Neuronal stem cell (in vitro differentiated cells): Measurements from ENCODE around the gene CD52.

ENCODE experiments used
- DNase-seq: peaks from one replicate; pipeline ENCODE4 v3.0.0-alpha.2; 2013; ENCODE audit warnings: low spot score
- H2AFZ ChIP-seq: one replicate; pipeline ENCODE4 v1.6.1; 2013; ENCODE audit warnings: mild to moderate bottlenecking, low read length, inconsistent platforms
- H2AK5ac ChIP-seq: 2 replicates; pipeline ENCODE4 v1.6.1; 2013; ENCODE audit warnings: low read depth, mild to moderate bottlenecking, inconsistent platforms, low read length, moderate library complexity, mixed read lengths
- H2BK120ac ChIP-seq: 2 replicates; pipeline ENCODE4 v1.6.1; 2013; ENCODE audit warnings: low read depth, mild to moderate bottlenecking, inconsistent platforms, low read length, moderate library complexity, mixed read lengths
- H2BK12ac ChIP-seq: one replicate; pipeline ENCODE4 v1.6.1; 2013; ENCODE audit warnings: low read length, inconsistent platforms
- H2BK15ac ChIP-seq: 2 replicates; pipeline ENCODE4 v1.6.1; 2013; ENCODE audit warnings: mild to moderate bottlenecking, low read length, inconsistent platforms, mixed read lengths
- H2BK5ac ChIP-seq: one replicate; pipeline ENCODE4 v1.6.1; 2013; ENCODE audit warnings: inconsistent platforms, mild to moderate bottlenecking, low read length, moderate library complexity
- H3K14ac ChIP-seq: one replicate; pipeline ENCODE4 v1.6.1; 2013; ENCODE audit warnings: low read length, inconsistent platforms
- H3K18ac ChIP-seq: 2 replicates; pipeline ENCODE4 v1.6.1; 2013; ENCODE audit warnings: low read length, inconsistent platforms
- H3K23ac ChIP-seq: 2 replicates; pipeline ENCODE4 v1.6.1; 2013; ENCODE audit warnings: low read depth, mild to moderate bottlenecking, mixed read lengths, low read length, inconsistent platforms; ENCODE audit not compliant: poor library complexity
- H3K27ac ChIP-seq: replicated peaks from 3 replicates; pipeline ENCODE4 v1.5.1; 2013; ENCODE audit warnings: low read length, inconsistent platforms
- H3K27me3 ChIP-seq, 3 experiments: 2 replicates each; pipeline ENCODE4 v1.6.1; 2013; ENCODE audit warnings: low read length in 3 of 3, mild to moderate bottlenecking in 2 of 3, inconsistent platforms in 1 of 3, low read depth in 1 of 3, mixed read lengths in 1 of 3, moderate library complexity in 1 of 3; ENCODE audit not compliant: control insufficient read depth in 3 of 3, insufficient read depth in 3 of 3
- H3K36me3 ChIP-seq, 2 donors: replicated peaks in 1 of 2; 2 replicates each; pipeline ENCODE4 v1.6.1; 2013; ENCODE audit warnings: low read length in 2 of 2; ENCODE audit not compliant: control insufficient read depth in 2 of 2, insufficient read depth in 2 of 2
- H3K4ac ChIP-seq: 2 replicates; pipeline ENCODE4 v1.6.1; 2013; ENCODE audit warnings: inconsistent platforms, mild to moderate bottlenecking, low read length, moderate library complexity
- H3K4me1 ChIP-seq, 2 donors: 1 replicate in 1 of 2; 2 replicates in 1 of 2; pipeline ENCODE4 v1.6.1; 2013; ENCODE audit warnings: low read length in 2 of 2, low read depth in 1 of 2; ENCODE audit not compliant: control insufficient read depth in 2 of 2, insufficient read depth in 1 of 2
- H3K4me2 ChIP-seq: one replicate; pipeline ENCODE4 v1.6.1; 2013; ENCODE audit warnings: mild to moderate bottlenecking, low read length, inconsistent platforms; ENCODE audit not compliant: insufficient read depth, poor library complexity, severe bottlenecking
- H3K4me3 ChIP-seq, 2 donors: 2 replicates each; pipeline ENCODE4 v1.5.1; 2013; ENCODE audit warnings: low read length in 2 of 2, mild to moderate bottlenecking in 2 of 2, inconsistent platforms in 1 of 2, moderate library complexity in 1 of 2
- H3K79me1 ChIP-seq: one replicate; pipeline ENCODE4 v1.6.1; 2013; ENCODE audit warnings: low read depth, mild to moderate bottlenecking, inconsistent platforms, low read length, moderate library complexity
- H3K9ac ChIP-seq: one replicate; pipeline ENCODE4 v1.6.1; 2013; ENCODE audit warnings: mild to moderate bottlenecking, low read depth, low read length, inconsistent platforms; ENCODE audit not compliant: poor library complexity
- H3K9me3 ChIP-seq, 2 donors: replicated peaks in 1 of 2; 2 replicates each; pipeline versions ENCODE3 to v1.6.1; 2013; ENCODE audit warnings: low read length in 2 of 2, mild to moderate bottlenecking in 2 of 2, inconsistent platforms in 1 of 2, low read depth in 1 of 2, mixed read lengths in 1 of 2, moderate library complexity in 1 of 2; ENCODE audit not compliant: control insufficient read depth in 2 of 2, insufficient read depth in 1 of 2
- H4K8ac ChIP-seq: one replicate; pipeline ENCODE4 v1.6.1; 2013; ENCODE audit warnings: low read depth, mild to moderate bottlenecking, inconsistent platforms, low read length, moderate library complexity
- H4K91ac ChIP-seq: one replicate; pipeline ENCODE4 v1.6.1; 2013; ENCODE audit warnings: low read length, low read depth, mild to moderate bottlenecking, inconsistent platforms; ENCODE audit not compliant: poor library complexity
- WGBS, 2 donors: extraction: QIAGEN DNeasy Blood & Tissue Kit; methylation state at CpG; one replicate each; pipeline ENCODE4 v1.1.7; 2013; ENCODE audit warnings: missing lambda C conversion rate in 2 of 2, mixed read lengths in 1 of 2; ENCODE audit not compliant: insufficient read length in 2 of 2, insufficient replicate concordance in 1 of 2; ENCODE audit errors: extremely low coverage in 2 of 2; 5-methylcytosine and 5-hydroxymethylcytosine counted together

CD52 gene

GRCh38 chr1:26349188-26349876, 31.6 kb downstream of the CD52 start:
- H3K27ac ChIP-seq = no peak overlapping the region
- H2BK120ac ChIP-seq = no peak overlapping the region
- no peak overlapping the region for H2AFZ ChIP-seq
- no peak overlapping the region for H3K4me3 ChIP-seq
- H3K79me1 ChIP-seq = peaks cover 2% of the 10 kb centered on the region
- H3K23ac ChIP-seq = no peak overlapping the region
- no peaks in the 10 kb centered on the region for H3K27me3 ChIP-seq
- no peak overlapping the region for H3K9ac ChIP-seq
- no peak overlapping the region for H4K91ac ChIP-seq
- no peak overlapping the region for H3K4ac ChIP-seq
- H3K4me1 ChIP-seq = peaks cover 38 to 47% of the 10 kb centered on the region in 2 donors
- H4K8ac ChIP-seq = no peak overlapping the region
- no CpG with 5 or more reads among the region's 7 CpGs for WGBS, 2 donors
- peak overlapping the region; percentile 59 for H3K18ac ChIP-seq
- no peak for DNase-seq
- no peak overlapping the region for H3K14ac ChIP-seq
- H2AK5ac ChIP-seq = no peak overlapping the region
- no peak overlapping the region for H3K4me2 ChIP-seq
- no peaks in the 10 kb centered on the region for H3K9me3 ChIP-seq
- H2BK15ac ChIP-seq = no peak overlapping the region
- peak overlapping the region; percentile 7 for H2BK12ac ChIP-seq
- peaks cover 0 to 2% of the 10 kb centered on the region in 2 donors for H3K36me3 ChIP-seq
- H2BK5ac ChIP-seq = no peak overlapping the region

GRCh38 chr1:26349877-26350244, 32.1 kb downstream of the CD52 start:
- no peak overlapping the region for H3K4me2 ChIP-seq
- no peak overlapping the region for H2BK120ac ChIP-seq
- no peak overlapping the region for H2BK5ac ChIP-seq
- no peak overlapping the region for H3K4ac ChIP-seq
- H3K4me3 ChIP-seq = no peak overlapping the region
- no peak overlapping the region for H3K9ac ChIP-seq
- H3K79me1 ChIP-seq = peaks cover 2% of the 10 kb centered on the region
- no CpG with 5 or more reads among the region's 5 CpGs for WGBS, 2 donors
- no peak overlapping the region for H2BK12ac ChIP-seq
- H2BK15ac ChIP-seq = no peak overlapping the region
- no peak overlapping the region for H4K91ac ChIP-seq
- no peaks in the 10 kb centered on the region for H3K27me3 ChIP-seq
- H4K8ac ChIP-seq = no peak overlapping the region
- no peak overlapping the region for H3K27ac ChIP-seq
- H3K18ac ChIP-seq = no peak overlapping the region
- H3K36me3 ChIP-seq = peaks cover 0 to 2% of the 10 kb centered on the region in 2 donors
- H3K4me1 ChIP-seq = peaks cover 42 to 48% of the 10 kb centered on the region in 2 donors
- H2AFZ ChIP-seq = no peak overlapping the region
- H3K14ac ChIP-seq = no peak overlapping the region
- H3K9me3 ChIP-seq = no peaks in the 10 kb centered on the region
- DNase-seq = no peak
- no peak overlapping the region for H3K23ac ChIP-seq
- H2AK5ac ChIP-seq = no peak overlapping the region

GRCh38 chr1:26350343-26350700, 32.6 kb downstream of the CD52 start:
- H3K4me2 ChIP-seq = no peak overlapping the region
- DNase-seq = no peak
- H3K23ac ChIP-seq = no peak overlapping the region
- H3K79me1 ChIP-seq = peaks cover 2% of the 10 kb centered on the region
- H2BK12ac ChIP-seq = no peak overlapping the region
- no peak overlapping the region for H3K18ac ChIP-seq
- no peak overlapping the region for H3K14ac ChIP-seq
- H2BK5ac ChIP-seq = peak overlapping the region; percentile 8
- no peak overlapping the region for H2AK5ac ChIP-seq
- peak overlapping the region; percentile 37 for H3K27ac ChIP-seq
- no peak overlapping the region for H3K4ac ChIP-seq
- no peak overlapping the region for H2BK120ac ChIP-seq
- H3K36me3 ChIP-seq = peaks cover 0 to 2% of the 10 kb centered on the region in 2 donors
- H2BK15ac ChIP-seq = no peak overlapping the region
- H3K9me3 ChIP-seq = no peaks in the 10 kb centered on the region
- no peaks in the 10 kb centered on the region for H3K27me3 ChIP-seq
- no CpG with 5 or more reads among the region's 2 CpGs for WGBS, 2 donors
- no peak overlapping the region for H3K4me3 ChIP-seq
- peaks cover 42 to 49% of the 10 kb centered on the region in 2 donors for H3K4me1 ChIP-seq
- H4K8ac ChIP-seq = no peak overlapping the region
- no peak overlapping the region for H3K9ac ChIP-seq
- no peak overlapping the region for H2AFZ ChIP-seq
- no peak overlapping the region for H4K91ac ChIP-seq

- H2BK12ac ChIP-seq = no peak overlapping the region
- H3K36me3 ChIP-seq = peaks cover 0 to 2% of the 10 kb centered on the region in 2 donors
- no peak overlapping the region for H3K4me3 ChIP-seq
- H3K18ac ChIP-seq = peak overlapping the region; percentile 86
- no peak overlapping the region for H4K8ac ChIP-seq
- H2AK5ac ChIP-seq = peak overlapping the region; percentile 15
- no peaks in the 10 kb centered on the region for H3K27me3 ChIP-seq
- H3K79me1 ChIP-seq = peaks cover 2% of the 10 kb centered on the region
- H3K23ac ChIP-seq = no peak overlapping the region
- peak overlapping the region; percentile 83 for H3K27ac ChIP-seq
- no peaks in the 10 kb centered on the region for H3K9me3 ChIP-seq
- no peak overlapping the region for H3K4ac ChIP-seq
- H2AFZ ChIP-seq = no peak overlapping the region
- peak overlapping the region; percentile 40 for H4K91ac ChIP-seq
- no peak overlapping the region for H2BK15ac ChIP-seq
- no CpG with 5 or more reads among the region's 9 CpGs for WGBS, 2 donors
- H3K4me1 ChIP-seq = peaks cover 45 to 53% of the 10 kb centered on the region in 2 donors
- peak overlapping the region; percentile 8 for H2BK5ac ChIP-seq
- no peak overlapping the region for H3K9ac ChIP-seq
- no peak overlapping the region for H3K4me2 ChIP-seq
- H2BK120ac ChIP-seq = no peak overlapping the region
- peak; percentile 65 for DNase-seq
- H3K14ac ChIP-seq = no peak overlapping the region
These were observed 33.2 kb downstream of the CD52 start for GRCh38 chr1:26350701-26351589.
